Esophagus muscularis mucosa (tissue), 4 donors: ENCODE measurements around the gene JAKMIP1. TPM values are rescaled to one million over a fixed set of nuclear protein-coding genes. Genes with fewer than 3 reads are reported as not detected.

Experiments used
- DNase-seq: peaks from one replicate; pipeline ENCODE4 v3.0.0-alpha.2; 2017; ENCODE audit errors: extremely low spot score
- H3K27ac ChIP-seq, 4 donors: fragments of 200-600 bp; sonication (generic); replicated peaks in 1 of 4; 1 replicate in 3 of 4; 2 replicates in 1 of 4; pipeline ENCODE4 v1.5.1; 2016 to 2019; ENCODE audit warnings: mild to moderate bottlenecking in 1 of 4
- H3K27me3 ChIP-seq, 4 donors: fragments of 200-600 bp; sonication (generic); one replicate each; pipeline versions ENCODE4 v1.5.1 to v1.6.0; 2016 to 2019
- H3K36me3 ChIP-seq, 4 donors: fragments of 200-600 bp; sonication (generic); one replicate each; pipeline ENCODE4 v1.5.1; 2016 to 2019
- H3K4me1 ChIP-seq, 4 donors: fragments of 200-600 bp; sonication (generic); one replicate each; pipeline ENCODE4 v1.5.1; 2016 to 2019
- H3K4me3 ChIP-seq, 4 donors: fragments of 200-600 bp; sonication (generic); 1 replicate in 2 of 4; 2 replicates in 2 of 4; pipeline ENCODE4 v1.5.1; 2016 to 2019; ENCODE audit warnings: mild to moderate bottlenecking in 4 of 4, moderate library complexity in 1 of 4
- H3K9me3 ChIP-seq, 4 donors: fragments of 200-600 bp; sonication (generic); 1 replicate in 3 of 4; 2 replicates in 1 of 4; pipeline ENCODE4 v1.5.1; 2016 to 2019
- EP300 ChIP-seq: sonication (generic); formaldehyde crosslinking; IDR thresholded peaks from one replicate; pipeline ENCODE4 v1.6.1; 2017; ENCODE audit warnings: antibody characterized with exemption
- POLR2A ChIP-seq: fragments of 450-650 bp; IDR thresholded peaks from one replicate; pipeline ENCODE4 v1.6.1; 2017; ENCODE audit warnings: antibody characterized with exemption, moderate library complexity, mild to moderate bottlenecking, low read depth
- POLR2AphosphoS5 ChIP-seq, 2 donors: sonication (generic); formaldehyde crosslinking; IDR thresholded peaks; one replicate each; pipeline ENCODE4 v1.6.1; 2017; ENCODE audit warnings: antibody characterized with exemption in 2 of 2
- whole genome bisulfite sequencing: methylation state at CpG from one replicate; pipeline ENCODE4 v1.1.5; 2018; 5-methylcytosine and 5-hydroxymethylcytosine counted together
- intact Hi-C: fragments of 100-400 bp; cut with DNase I; formaldehyde crosslinking; loops from one replicate; pipeline ENCODE4 v1.15.1; 2023
- total RNA-seq, 4 donors: library from RNA; depleted of rRNA; stranded (reverse); fragments of >200 nt; gene quantifications; one replicate each; pipeline versions ENCODE4 v1.1.0 to v1.2.1, GENCODE V29; 2016
- TF ChIP-seq, protein P1 (sequence below), 3 experiments: fragments of 200-600 bp in 2 of 3; fragments of 450-650 bp in 1 of 3; sonication (generic) in 2 of 3; IDR thresholded peaks; one replicate each; pipeline ENCODE4 v1.5.1; 2017 to 2019; ENCODE audit warnings: antibody characterized with exemption in 3 of 3, mild to moderate bottlenecking in 2 of 3, moderate library complexity in 1 of 3

Gene JAKMIP1
- total RNA-seq, 4 donors from 2014 or later, result 0.57 to 2.8 (median 0.91) TPM

- DNase-seq, result no peak
- Histone ChIP-seq H3K36me3 (no peaks in the 10 kb centered on the region), H3K4me3 (no peak overlapping the region), H3K9me3 (peaks cover 0 to 4% (median 0%) of the 10 kb centered on the region in 4 donors), H3K27ac (no peak overlapping the region), H3K4me1 (no peaks in the 10 kb centered on the region), H3K27me3 (peaks cover 0 to 41% (median 4%) of the 10 kb centered on the region in 4 donors)
- intact Hi-C loops, result no loop called here
- 43% methylated on average over 34 of the region's 60 CpGs for WGBS
- TF ChIP-seq POLR2A, result no peak
Observed at GRCh38 chr4:6105311-6105911, 94.9 kb downstream of the JAKMIP1 start.

DNA sequence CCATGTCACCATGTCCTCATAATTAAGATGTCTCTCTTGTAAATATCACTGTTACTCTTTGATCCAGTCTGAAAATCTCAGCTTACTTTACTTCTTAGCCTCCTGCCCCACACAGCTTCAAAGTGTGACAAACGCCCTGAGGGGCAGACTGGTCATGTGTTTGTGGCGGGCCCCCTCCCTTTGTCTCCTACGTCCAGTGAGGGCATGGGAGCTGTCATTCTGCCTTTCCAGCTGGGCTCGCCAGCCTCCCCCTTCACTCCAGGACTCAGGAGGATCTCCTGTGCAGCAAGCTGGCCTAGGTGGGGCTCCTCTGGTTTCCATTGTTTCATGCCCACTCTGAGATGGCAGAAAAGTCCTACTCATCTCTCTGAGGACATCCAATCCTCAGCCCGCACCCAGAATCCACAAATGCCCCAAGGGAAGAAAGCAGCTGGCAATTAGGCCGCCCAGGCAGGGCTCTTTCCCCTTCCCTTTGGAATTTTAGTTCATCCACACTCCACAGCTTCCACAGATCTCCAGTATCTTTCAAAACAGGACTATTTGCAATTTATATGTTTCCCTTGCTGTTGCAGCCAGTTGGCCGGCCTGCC is 95.7 kb downstream of the JAKMIP1 start:
- no peaks in the 10 kb centered on the region for H3K4me1 ChIP-seq
- no peak for DNase-seq
- H3K36me3 ChIP-seq, result no peaks in the 10 kb centered on the region
- 68% methylated on average over 7 of the region's 7 CpGs for WGBS
- no peak overlapping the region for H3K4me3 ChIP-seq
- H3K9me3 ChIP-seq, result peaks cover 0 to 4% (median 0%) of the 10 kb centered on the region in 4 donors
- H3K27me3 ChIP-seq, result peaks cover 0 to 33% (median 4%) of the 10 kb centered on the region in 4 donors
- intact Hi-C loops, result no loop called here
- TF ChIP-seq EP300 (no peak), POLR2A (no peak), POLR2AphosphoS5 (IDR thresholded peaks at IDR 0.05) (no peak)
- TF ChIP-seq, protein P1, sequence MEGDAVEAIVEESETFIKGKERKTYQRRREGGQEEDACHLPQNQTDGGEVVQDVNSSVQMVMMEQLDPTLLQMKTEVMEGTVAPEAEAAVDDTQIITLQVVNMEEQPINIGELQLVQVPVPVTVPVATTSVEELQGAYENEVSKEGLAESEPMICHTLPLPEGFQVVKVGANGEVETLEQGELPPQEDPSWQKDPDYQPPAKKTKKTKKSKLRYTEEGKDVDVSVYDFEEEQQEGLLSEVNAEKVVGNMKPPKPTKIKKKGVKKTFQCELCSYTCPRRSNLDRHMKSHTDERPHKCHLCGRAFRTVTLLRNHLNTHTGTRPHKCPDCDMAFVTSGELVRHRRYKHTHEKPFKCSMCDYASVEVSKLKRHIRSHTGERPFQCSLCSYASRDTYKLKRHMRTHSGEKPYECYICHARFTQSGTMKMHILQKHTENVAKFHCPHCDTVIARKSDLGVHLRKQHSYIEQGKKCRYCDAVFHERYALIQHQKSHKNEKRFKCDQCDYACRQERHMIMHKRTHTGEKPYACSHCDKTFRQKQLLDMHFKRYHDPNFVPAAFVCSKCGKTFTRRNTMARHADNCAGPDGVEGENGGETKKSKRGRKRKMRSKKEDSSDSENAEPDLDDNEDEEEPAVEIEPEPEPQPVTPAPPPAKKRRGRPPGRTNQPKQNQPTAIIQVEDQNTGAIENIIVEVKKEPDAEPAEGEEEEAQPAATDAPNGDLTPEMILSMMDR (IDR thresholded peaks at IDR 0.05), result no peak
- no peak overlapping the region for H3K27ac ChIP-seq

DNA sequence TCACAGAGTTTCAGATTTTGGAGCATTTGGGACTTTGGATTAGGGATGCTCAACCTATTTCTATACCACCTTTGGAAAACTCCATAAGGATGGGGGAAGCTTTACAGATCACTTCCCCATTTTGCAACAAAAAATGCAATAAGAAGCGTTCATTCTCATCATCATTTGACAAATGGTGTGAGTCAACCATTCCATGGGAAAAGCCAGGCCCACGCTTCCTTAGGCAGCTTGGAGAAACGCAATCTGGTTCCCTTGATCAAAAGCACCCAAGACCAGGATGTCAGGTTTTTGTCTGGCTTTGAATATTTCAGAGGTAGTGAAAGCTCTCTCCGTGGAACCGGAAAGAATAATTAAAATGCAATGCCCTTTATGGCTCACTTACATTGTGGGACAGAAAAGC is 102.8 kb downstream of the JAKMIP1 start:
- Histone ChIP-seq H3K27ac (no peak overlapping the region), H3K4me1 (no peaks in the 10 kb centered on the region), H3K9me3 (peaks cover 0 to 4% (median 1%) of the 10 kb centered on the region in 4 donors), H3K4me3 (no peak overlapping the region), H3K27me3 (peaks cover 0 to 17% (median 0%) of the 10 kb centered on the region in 4 donors), H3K36me3 (no peaks in the 10 kb centered on the region)
- no peak for DNase-seq
- intact Hi-C loops, result no loop called here
- 78% methylated on average over 5 of the region's 5 CpGs for WGBS
- TF ChIP-seq, protein P1 (IDR thresholded peaks at IDR 0.05), result no peak
- TF ChIP-seq EP300, result no peak
- TF ChIP-seq POLR2AphosphoS5 (IDR thresholded peaks at IDR 0.05), result no peak
- no peak for TF ChIP-seq POLR2A

DNA sequence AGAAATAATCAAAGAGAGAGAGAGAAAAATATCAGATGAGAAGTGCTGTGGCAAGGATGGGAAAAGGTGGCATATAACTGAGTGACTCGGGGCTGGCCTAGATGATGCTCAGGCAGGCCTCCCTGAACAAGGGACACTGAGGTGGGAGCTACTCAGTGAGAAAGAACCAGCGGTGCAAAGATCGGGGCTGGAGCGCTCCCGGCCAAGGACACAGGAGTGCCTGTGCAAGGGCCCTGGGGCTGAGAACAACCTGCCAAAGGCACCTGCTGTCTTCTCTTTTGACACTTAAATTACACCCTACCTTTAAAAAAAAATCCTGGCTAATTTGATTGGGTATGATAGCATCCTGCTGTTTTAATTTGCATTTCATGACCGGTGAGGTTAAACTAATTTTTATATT is 104.5 kb downstream of the JAKMIP1 start:
- no peak overlapping the region for H3K27ac ChIP-seq
- H3K36me3 ChIP-seq, result no peaks in the 10 kb centered on the region
- TF ChIP-seq EP300 (no peak), POLR2AphosphoS5 (IDR thresholded peaks at IDR 0.05) (no peak), POLR2A (no peak)
- TF ChIP-seq, protein P1 (IDR thresholded peaks at IDR 0.05), result no peak
- intact Hi-C loops, result no loop called here
- no peak overlapping the region for H3K4me3 ChIP-seq
- DNase-seq, result no peak
- no peaks in the 10 kb centered on the region for H3K4me1 ChIP-seq
- 88% methylated on average over 6 of the region's 6 CpGs for WGBS
- peaks cover 0 to 3% (median 0%) of the 10 kb centered on the region in 4 donors for H3K9me3 ChIP-seq
- H3K27me3 ChIP-seq, result peaks cover 0 to 30% (median 0%) of the 10 kb centered on the region in 4 donors

GRCh38 chr4:6095023-6095752 is 105.2 kb downstream of the JAKMIP1 start:
- H3K27ac ChIP-seq, result no peak overlapping the region
- TF ChIP-seq, protein P1 (IDR thresholded peaks at IDR 0.05), result no peak
- no peak for TF ChIP-seq POLR2A
- TF ChIP-seq EP300, result no peak
- no peak for TF ChIP-seq POLR2AphosphoS5 (IDR thresholded peaks at IDR 0.05)
- H3K9me3 ChIP-seq, result peaks cover 0 to 3% (median 0%) of the 10 kb centered on the region in 4 donors
- H3K4me3 ChIP-seq, result no peak overlapping the region
- 55% methylated on average over 8 of the region's 8 CpGs for WGBS
- DNase-seq, result no peak
- intact Hi-C loops, result no loop called here
- H3K27me3 ChIP-seq, result peaks cover 0 to 31% (median 0%) of the 10 kb centered on the region in 4 donors
- H3K4me1 ChIP-seq, result no peaks in the 10 kb centered on the region
- no peaks in the 10 kb centered on the region for H3K36me3 ChIP-seq
